Lower lobe of right lung (tissue), 2 donors: ENCODE results near the gene DHX35. TPM values are rescaled to one million over a fixed set of nuclear protein-coding genes. Genes with fewer than 3 reads are reported as not detected.
"Not testable (repeated sequence)": the region's sequence is repeated elsewhere in the genome, so short reads cannot be mapped to it uniquely, and the experiment has no call there.

ENCODE experiments used
- ATAC-seq, 2 donors: fragments of 200-7000 bp; cut with Tn5 transposase; one replicate each; pipeline ENCODE4 v1.9.1; 2020 to 2022; ENCODE audit warnings: mild to moderate bottlenecking in 2 of 2, moderate library complexity in 2 of 2
- DNase-seq: peaks from one replicate; pipeline ENCODE4 v3.0.0-alpha.2; 2020
- H3K27ac ChIP-seq: fragments of 200-600 bp; one replicate; pipeline ENCODE4 v1.8.0; 2022
- H3K27me3 ChIP-seq: fragments of 200-600 bp; one replicate; pipeline ENCODE4 v1.8.0; 2022; ENCODE audit warnings: low read depth
- H3K36me3 ChIP-seq: fragments of 200-600 bp; one replicate; pipeline ENCODE4 v1.8.0; 2022; ENCODE audit warnings: mild to moderate bottlenecking
- H3K4me1 ChIP-seq: fragments of 200-600 bp; one replicate; pipeline ENCODE4 v1.8.0; 2022
- H3K4me3 ChIP-seq: fragments of 200-600 bp; one replicate; pipeline ENCODE4 v1.8.0; 2022; ENCODE audit warnings: mild to moderate bottlenecking
- H3K9me3 ChIP-seq: fragments of 200-600 bp; one replicate; pipeline ENCODE4 v1.8.0; 2022
- CTCF ChIP-seq: fragments of 200-600 bp; IDR thresholded peaks from one replicate; pipeline ENCODE4 v1.8.0; 2022; ENCODE audit warnings: antibody characterized with exemption, mild to moderate bottlenecking
- intact Hi-C: fragments of 100-400 bp; cut with DNase I; formaldehyde crosslinking; loops from one replicate; pipeline ENCODE4 v1.11.0; 2022
- total RNA-seq: library from RNA; stranded (reverse); fragmentation: NEBNext Ultra II Directional; extraction: Animal tissue kit (Norgen Biotek cat#: 25700); gene quantifications from one replicate; pipeline ENCODE4 v1.2.1, GENCODE V29; 2021
- donor health status: DM: no; HTN: yes; CAD: no; lungs with severe emphysema.

The DHX35 gene
- total RNA-seq, 1 donor from 2014 or later: 10.5 TPM

- no peaks in the 10 kb centered on the region for H3K9me3 ChIP-seq
- H3K27ac ChIP-seq: no peak overlapping the region
- ATAC-seq (no peak), DNase-seq (no peak)
- H3K27me3 ChIP-seq: no peaks in the 10 kb centered on the region
- no peaks in the 10 kb centered on the region for H3K36me3 ChIP-seq
- no peak overlapping the region for H3K4me3 ChIP-seq
- no peak for TF ChIP-seq CTCF
- intact Hi-C loops: no loop called here
- H3K4me1 ChIP-seq: no peaks in the 10 kb centered on the region
Measured at GRCh38 chr20:38951611-38952010, 10.5 kb upstream of the DHX35 start.

- Histone ChIP-seq H3K4me3 (no peak overlapping the region), H3K9me3 (no peaks in the 10 kb centered on the region), H3K27me3 (no peaks in the 10 kb centered on the region), H3K4me1 (no peaks in the 10 kb centered on the region), H3K27ac (no peak overlapping the region), H3K36me3 (no peaks in the 10 kb centered on the region)
- no peak for DNase-seq
- intact Hi-C loops: no loop called here
- TF ChIP-seq CTCF: no peak
- no peak for ATAC-seq
Measured at GRCh38 chr20:38952153-38952552, 10.0 kb upstream of the DHX35 start.

- no peaks in the 10 kb centered on the region for H3K4me1 ChIP-seq
- H3K4me3 ChIP-seq: no peak overlapping the region
- H3K27me3 ChIP-seq: no peaks in the 10 kb centered on the region
- no peaks in the 10 kb centered on the region for H3K9me3 ChIP-seq
- intact Hi-C loops: no loop called here
- ATAC-seq: no peak
- H3K27ac ChIP-seq: no peak overlapping the region
- TF ChIP-seq CTCF: no peak
- no peak for DNase-seq
- no peaks in the 10 kb centered on the region for H3K36me3 ChIP-seq
Measured at GRCh38 chr20:38953630-38954340, 8.4 kb upstream of the DHX35 start.

DNA sequence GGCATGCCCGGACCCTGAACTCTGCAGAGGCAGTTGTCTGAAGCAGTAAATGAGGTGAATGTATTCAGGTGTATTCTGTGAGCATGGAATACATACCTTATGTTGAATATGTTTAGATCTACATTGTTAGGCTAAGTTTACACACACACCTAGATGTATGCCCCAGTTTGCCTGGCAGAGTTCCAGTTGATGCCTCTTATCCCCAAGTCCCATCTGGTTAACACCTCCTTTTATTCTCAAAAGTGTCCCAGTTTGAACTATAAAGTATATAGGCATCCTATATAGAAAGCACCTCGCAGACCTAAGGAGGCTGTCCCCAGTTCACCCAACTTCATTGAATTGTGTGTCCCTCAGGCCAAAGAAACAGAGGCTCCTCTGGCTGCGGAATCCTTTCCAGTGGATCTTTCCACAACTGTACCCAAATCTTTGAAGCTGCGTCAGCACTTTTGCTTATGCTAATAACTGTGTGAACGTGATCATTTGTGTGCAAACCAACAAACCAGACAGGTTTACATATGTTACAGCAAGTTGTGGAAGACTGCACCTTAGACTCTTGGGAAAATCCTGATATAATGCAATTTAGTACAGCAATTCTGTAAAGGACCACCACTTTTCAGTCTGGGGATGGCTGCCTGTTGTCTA lies 4.8 kb upstream of the DHX35 start:
- Histone ChIP-seq H3K9me3 (no peaks in the 10 kb centered on the region), H3K4me1 (peaks cover 7% of the 10 kb centered on the region), H3K27me3 (no peaks in the 10 kb centered on the region), H3K36me3 (no peaks in the 10 kb centered on the region), H3K27ac (no peak overlapping the region), H3K4me3 (no peak overlapping the region)
- no peak for ATAC-seq
- intact Hi-C loops: no loop called here
- DNase-seq: no peak
- TF ChIP-seq CTCF: no peak

- TF ChIP-seq CTCF: no peak
- no peak for ATAC-seq
- Histone ChIP-seq H3K4me3 (no peak overlapping the region), H3K4me1 (peaks cover 12% of the 10 kb centered on the region), H3K27ac (no peak overlapping the region), H3K9me3 (no peaks in the 10 kb centered on the region), H3K36me3 (no peaks in the 10 kb centered on the region), H3K27me3 (no peaks in the 10 kb centered on the region)
- intact Hi-C loops: no loop called here
- no peak for DNase-seq
Measured at GRCh38 chr20:38957915-38958485, 4.1 kb upstream of the DHX35 start.

GRCh38 chr20:38960187-38960687 lies 1.9 kb upstream of the DHX35 start:
- ATAC-seq, intact Hi-C loops: not testable (repeated sequence)

More at GRCh38 chr20:38960187-38960687, 1.9 kb upstream of the DHX35 start:
- not testable (repeated sequence) for H3K36me3 ChIP-seq, DNase-seq, H3K4me3 ChIP-seq, H3K9me3 ChIP-seq, H3K27ac ChIP-seq, H3K27me3 ChIP-seq
- peaks cover 17% of the 10 kb centered on the region for H3K4me1 ChIP-seq
